ENCODE measurements around the gene PARM1.

PARM1 gene

GRCh38 chr4:74942251-74942917, 9.5 kb downstream of the PARM1 start:
- no peak overlapping the region for H3K4me3 ChIP-seq (ENCODE audit: low read depth in 1 of 2, low read length in 1 of 2)
- no peaks in the 10 kb centered on the region for H3K4me1 ChIP-seq (ENCODE audit: control insufficient read depth in 1 of 2, insufficient read depth in 1 of 2, low read depth in 1 of 2, low read length in 1 of 2)
- no peaks in the 10 kb centered on the region for H3K36me3 ChIP-seq
- H3K27ac ChIP-seq: no peak overlapping the region
- TF ChIP-seq CTCF (IDR thresholded peaks at IDR 0.05): no peak
- no peaks in the 10 kb centered on the region for H3K9me3 ChIP-seq
- peaks cover 18% of the 10 kb centered on the region for H3K27me3 ChIP-seq

- no peaks in the 10 kb centered on the region for H3K9me3 ChIP-seq
- no peaks in the 10 kb centered on the region for H3K4me1 ChIP-seq (ENCODE audit: control insufficient read depth in 1 of 2, insufficient read depth in 1 of 2, low read depth in 1 of 2, low read length in 1 of 2)
- no peaks in the 10 kb centered on the region for H3K36me3 ChIP-seq
- no peak overlapping the region for H3K27ac ChIP-seq
- no peak overlapping the region for H3K4me3 ChIP-seq (ENCODE audit: low read depth in 1 of 2, low read length in 1 of 2)
- H3K27me3 ChIP-seq: peaks cover 13% of the 10 kb centered on the region
- TF ChIP-seq CTCF (IDR thresholded peaks at IDR 0.05): no peak
Observed at GRCh38 chr4:74942918-74943253, 10.0 kb downstream of the PARM1 start.

- no peaks in the 10 kb centered on the region for H3K36me3 ChIP-seq
- no peak for TF ChIP-seq CTCF (IDR thresholded peaks at IDR 0.05)
- no peak overlapping the region for H3K27ac ChIP-seq
- H3K4me1 ChIP-seq (ENCODE audit: control insufficient read depth in 1 of 2, insufficient read depth in 1 of 2, low read depth in 1 of 2, low read length in 1 of 2): no peaks in the 10 kb centered on the region
- H3K4me3 ChIP-seq (ENCODE audit: low read depth in 1 of 2, low read length in 1 of 2): no peak overlapping the region
- no peaks in the 10 kb centered on the region for H3K9me3 ChIP-seq
- H3K27me3 ChIP-seq: no peaks in the 10 kb centered on the region
Observed at GRCh38 chr4:74944354-74944793, 11.5 kb downstream of the PARM1 start.

GRCh38 chr4:74946196-74946595, 13.3 kb downstream of the PARM1 start:
- no peak for TF ChIP-seq CTCF (IDR thresholded peaks at IDR 0.05)
- Histone ChIP-seq H3K4me3 (ENCODE audit: low read depth in 1 of 2, low read length in 1 of 2) (no peak overlapping the region), H3K27ac (no peak overlapping the region), H3K27me3 (no peaks in the 10 kb centered on the region), H3K4me1 (ENCODE audit: control insufficient read depth in 1 of 2, insufficient read depth in 1 of 2, low read depth in 1 of 2, low read length in 1 of 2) (no peaks in the 10 kb centered on the region), H3K9me3 (no peaks in the 10 kb centered on the region), H3K36me3 (no peaks in the 10 kb centered on the region)

- Histone ChIP-seq H3K36me3 (no peaks in the 10 kb centered on the region), H3K4me1 (ENCODE audit: control insufficient read depth in 1 of 2, insufficient read depth in 1 of 2, low read depth in 1 of 2, low read length in 1 of 2) (no peaks in the 10 kb centered on the region), H3K4me3 (ENCODE audit: low read depth in 1 of 2, low read length in 1 of 2) (no peak overlapping the region), H3K9me3 (no peaks in the 10 kb centered on the region), H3K27me3 (no peaks in the 10 kb centered on the region), H3K27ac (no peak overlapping the region)
- TF ChIP-seq CTCF (IDR thresholded peaks at IDR 0.05): no peak
Observed at GRCh38 chr4:74947798-74948197, 14.9 kb downstream of the PARM1 start.

Data from neutrophil (primary cell).